Naive thymus-derived CD4-positive, alpha-beta T cell (primary cell): ENCODE measurements around the gene AATF. TPM values are rescaled to one million over a fixed set of nuclear protein-coding genes. Genes with fewer than 3 reads are reported as not detected.

Experiments
- ATAC-seq: fragments of 150-1000 bp; cut with Tn5 transposase; 2 replicates; pipeline ENCODE4 v1.10.0; 2021; ENCODE audit warnings: mild to moderate bottlenecking, moderate library complexity
- CTCF ChIA-PET: fragments of 350-600 bp; sonication (Branson Sonifier 250); formaldehyde crosslinking; loops from one replicate; lab custom pipeline; 2021; ENCODE audit warnings: antibody characterized with exemption; lab: Charles Lee
- POLR2A ChIA-PET: fragments of 350-600 bp; sonication (Branson Sonifier 250); formaldehyde crosslinking; loops from one replicate; lab custom pipeline; 2021; ENCODE audit warnings: antibody characterized with exemption, inconsistent platforms; lab: Charles Lee
- DNase-seq, 9 donors: peaks; one replicate each; pipeline versions ENCODE4 v3.0.0 to v3.0.0-alpha.2; 2020 to 2022; ENCODE audit warnings: mixed read lengths in 1 of 9
- H3K27ac ChIP-seq: one replicate; pipeline ENCODE4 v1.7.0; 2013; ENCODE audit warnings: mild to moderate bottlenecking, low read depth, low read length, moderate library complexity
- H3K27me3 ChIP-seq, 2 donors: one replicate each; pipeline ENCODE4 v1.7.0; 2013; ENCODE audit warnings: low read length in 2 of 2, mild to moderate bottlenecking in 2 of 2, moderate library complexity in 2 of 2; ENCODE audit not compliant: control insufficient read depth in 2 of 2, insufficient read depth in 2 of 2
- H3K36me3 ChIP-seq, 3 experiments: 1 replicate in 2 of 3; 2 replicates in 1 of 3; pipeline ENCODE4 v1.7.0; 2013; ENCODE audit warnings: low read length in 3 of 3, mild to moderate bottlenecking in 3 of 3, moderate library complexity in 1 of 3; ENCODE audit not compliant: insufficient read depth in 3 of 3, control insufficient read depth in 2 of 3
- H3K4me1 ChIP-seq, 2 donors: one replicate each; pipeline ENCODE4 v1.7.0; 2013; ENCODE audit warnings: low read length in 2 of 2, mild to moderate bottlenecking in 2 of 2, moderate library complexity in 1 of 2; ENCODE audit not compliant: control insufficient read depth in 2 of 2, insufficient read depth in 2 of 2
- H3K4me3 ChIP-seq: 2 replicates; pipeline ENCODE4 v1.7.0; 2013; ENCODE audit warnings: mild to moderate bottlenecking, low read length
- H3K9me3 ChIP-seq, 3 experiments: 1 replicate in 2 of 3; 2 replicates in 1 of 3; pipeline ENCODE4 v1.7.0; 2013; ENCODE audit warnings: low read length in 3 of 3; ENCODE audit not compliant: control insufficient read depth in 2 of 3
- H3K27ac Mint-ChIP-seq, 9 donors: one replicate each; pipeline ENCODE4 v1.8.0; 2020 to 2022; ENCODE audit warnings: mixed read lengths in 9 of 9, mild to moderate bottlenecking in 8 of 9, moderate library complexity in 5 of 9, inconsistent platforms in 2 of 9
- H3K27me3 Mint-ChIP-seq, 5 donors: one replicate each; pipeline ENCODE4 v1.8.0; 2021 to 2022; ENCODE audit warnings: mixed read lengths in 5 of 5, mild to moderate bottlenecking in 1 of 5
- H3K36me3 Mint-ChIP-seq, 5 donors: one replicate each; pipeline ENCODE4 v1.8.0; 2020 to 2022; ENCODE audit warnings: mixed read lengths in 5 of 5, mild to moderate bottlenecking in 3 of 5, inconsistent platforms in 1 of 5
- H3K4me1 Mint-ChIP-seq, 7 donors: one replicate each; pipeline ENCODE4 v1.8.0; 2020 to 2022; ENCODE audit warnings: mixed read lengths in 7 of 7, mild to moderate bottlenecking in 3 of 7, inconsistent platforms in 1 of 7
- H3K4me3 Mint-ChIP-seq, 10 donors: one replicate each; pipeline ENCODE4 v1.8.0; 2020 to 2022; ENCODE audit warnings: mild to moderate bottlenecking in 10 of 10, mixed read lengths in 10 of 10, moderate library complexity in 6 of 10, inconsistent platforms in 2 of 10
- H3K9me3 Mint-ChIP-seq, 11 donors: one replicate each; pipeline ENCODE4 v1.8.0; 2020 to 2022; ENCODE audit warnings: mixed read lengths in 11 of 11, mild to moderate bottlenecking in 4 of 11, inconsistent platforms in 1 of 11, moderate library complexity in 1 of 11
- intact Hi-C, 2 donors: fragments of 100-400 bp; cut with micrococcal nuclease; formaldehyde crosslinking; loops; one replicate each; pipeline ENCODE4 v1.15.1; 2023
- polyA plus RNA-seq, 2 donors: library from polyadenylated mRNA; unstranded; fragments of 300-500 nt; fragmentation: Illumina TruSeq; gene quantifications; one replicate each; pipeline ENCODE4 v1.2.3, GENCODE V29; 2021
- total RNA-seq, 6 experiments: library from RNA in 5 of 6; stranded (reverse) in 5 of 6; gene quantifications; 1 replicate in 5 of 6; 2 replicates in 1 of 6; pipeline ENCODE4 v1.2.3 and lab custom pipeline; 2021 to 2026

AATF gene
- total and polyA plus RNA-seq, 7 experiments from 2014 or later = 39.7 to 97.1 (median 60.8) TPM

- Histone ChIP-seq H3K4me1 (no peaks in the 10 kb centered on the region), H3K27ac (no peak overlapping the region), H3K27me3 (no peaks in the 10 kb centered on the region), H3K36me3 (peaks cover 0 to 30% (median 3%) of the 10 kb centered on the region in 3 experiments), H3K4me3 (no peak overlapping the region), H3K9me3 (no peaks in the 10 kb centered on the region)
- Mint-ChIP-seq H3K36me3 (peaks cover 2 to 10% (median 4%) of the 10 kb centered on the region in 5 donors), H3K27me3 (no peaks in the 10 kb centered on the region), H3K27ac (peak overlapping the region in 4 of 9 donors; percentile 37 to 56 (median 40)), H3K9me3 (no peaks in the 10 kb centered on the region), H3K4me1 (peaks cover 11 to 15% (median 12%) of the 10 kb centered on the region in 7 donors), H3K4me3 (no peak overlapping the region)
- POLR2A ChIA-PET = interaction anchor here (1.2 kb wide), 1 partner anchor 11 kb away, joined by 3 read pairs; no protein-coding TSS in a partner anchor
- no peak for DNase-seq
- CTCF ChIA-PET = interaction anchor here (0.7 to 5.0 kb wide), 3 partner anchors 416 to 443 kb away, joined by 3 to 42 read pairs (median 4); no protein-coding TSS in a partner anchor
- ATAC-seq = no peak
- intact Hi-C loops = loop anchor here in 1 of 2 donors (5.0 kb wide), 1 partner anchor 192 kb away; no protein-coding TSS in a partner anchor
These were observed 96.7 kb downstream of the AATF start for GRCh38 chr17:37045351-37045922.

- no peaks in the 10 kb centered on the region for H3K27me3 Mint-ChIP-seq
- CTCF ChIA-PET = interaction anchor here (0.6 to 5.0 kb wide), 16 partner anchors 9 to 446 kb away, joined by 3 to 42 read pairs (median 4); partner anchors contain the start of gene MRM1
- H3K4me3 Mint-ChIP-seq = no peak overlapping the region
- Histone ChIP-seq H3K27me3 (no peaks in the 10 kb centered on the region), H3K36me3 (peaks cover 2 to 41% (median 3%) of the 10 kb centered on the region in 3 experiments), H3K4me1 (no peaks in the 10 kb centered on the region), H3K4me3 (no peak overlapping the region), H3K9me3 (no peaks in the 10 kb centered on the region), H3K27ac (no peak overlapping the region)
- POLR2A ChIA-PET = interaction anchor here (0.7 to 1.3 kb wide), 2 partner anchors 71 to 447 kb away, joined by 3 read pairs; no protein-coding TSS in a partner anchor
- peak overlapping the region in 3 of 9 donors; percentile 28 to 75 (median 32) for H3K27ac Mint-ChIP-seq
- peak; percentile 91 for ATAC-seq
- H3K36me3 Mint-ChIP-seq = peaks cover 3 to 26% (median 4%) of the 10 kb centered on the region in 5 donors
- H3K4me1 Mint-ChIP-seq = peaks cover 11 to 15% (median 12%) of the 10 kb centered on the region in 7 donors
- intact Hi-C loops = loop anchor here (1.0 to 5.0 kb wide), 5 partner anchors 99 to 444 kb away; partner anchors contain the start of gene AATF (in 1 of the 2)
- H3K9me3 Mint-ChIP-seq = no peaks in the 10 kb centered on the region
- DNase-seq = peak; percentile 42 to 74 (median 69)
These were observed 98.9 kb downstream of the AATF start for GRCh38 chr17:37047631-37048104.

GRCh38 chr17:37048811-37049210, 100.1 kb downstream of the AATF start:
- Histone ChIP-seq H3K4me1 (no peaks in the 10 kb centered on the region), H3K27ac (no peak overlapping the region), H3K4me3 (no peak overlapping the region), H3K27me3 (no peaks in the 10 kb centered on the region), H3K9me3 (no peaks in the 10 kb centered on the region), H3K36me3 (peaks cover 0 to 39% (median 5%) of the 10 kb centered on the region in 3 experiments)
- H3K9me3 Mint-ChIP-seq = no peaks in the 10 kb centered on the region
- H3K36me3 Mint-ChIP-seq = peaks cover 0 to 25% (median 0%) of the 10 kb centered on the region in 5 donors
- no peak overlapping the region for H3K4me3 Mint-ChIP-seq
- H3K4me1 Mint-ChIP-seq = peaks cover 6 to 9% (median 7%) of the 10 kb centered on the region in 7 donors
- ChIA-PET CTCF (interaction anchor here (0.6 to 5.0 kb wide), 10 partner anchors 10 to 768 kb away, joined by 3 to 42 read pairs (median 3); partner anchors contain the start of gene MRM1), POLR2A (interaction anchor here (0.6 to 1.3 kb wide), 2 partner anchors 295 to 448 kb away, joined by 3 read pairs; no protein-coding TSS in a partner anchor)
- peak overlapping the region in 1 of 9 donors; percentile 16 for H3K27ac Mint-ChIP-seq
- DNase-seq = no peak
- no peak for ATAC-seq
- intact Hi-C loops = loop anchor here in 1 of 2 donors (5.0 kb wide), 1 partner anchor 188 kb away; no protein-coding TSS in a partner anchor
- H3K27me3 Mint-ChIP-seq = no peaks in the 10 kb centered on the region

GRCh38 chr17:37050920-37051319, 102.2 kb downstream of the AATF start:
- intact Hi-C loops = no loop called here
- Mint-ChIP-seq H3K9me3 (no peaks in the 10 kb centered on the region), H3K36me3 (peaks cover 0 to 43% (median 6%) of the 10 kb centered on the region in 5 donors), H3K27me3 (no peaks in the 10 kb centered on the region), H3K27ac (peak overlapping the region in 1 of 9 donors; percentile 26), H3K4me1 (peaks cover 6 to 9% (median 7%) of the 10 kb centered on the region in 7 donors), H3K4me3 (no peak overlapping the region)
- ChIA-PET CTCF (no interaction called here), POLR2A (interaction anchor here (0.6 kb wide), 1 partner anchor 1305 kb away, joined by 3 read pairs; no protein-coding TSS in a partner anchor)
- no peak overlapping the region for H3K27ac ChIP-seq
- no peaks in the 10 kb centered on the region for H3K4me1 ChIP-seq
- H3K27me3 ChIP-seq = no peaks in the 10 kb centered on the region
- no peak overlapping the region for H3K4me3 ChIP-seq
- ATAC-seq (no peak), DNase-seq (no peak)
- H3K9me3 ChIP-seq = no peaks in the 10 kb centered on the region
- H3K36me3 ChIP-seq = peaks cover 0 to 37% (median 5%) of the 10 kb centered on the region in 3 experiments

- H3K4me1 Mint-ChIP-seq = peaks cover 6 to 9% (median 7%) of the 10 kb centered on the region in 7 donors
These were observed 102.6 kb downstream of the AATF start for GRCh38 chr17:37051381-37051780.

GRCh38 chr17:37051833-37052232, 103.1 kb downstream of the AATF start:
- intact Hi-C loops = no loop called here
- Mint-ChIP-seq H3K4me1 (peaks cover 6 to 9% (median 7%) of the 10 kb centered on the region in 7 donors), H3K9me3 (no peaks in the 10 kb centered on the region), H3K27ac (no peak overlapping the region), H3K36me3 (peaks cover 0 to 52% (median 16%) of the 10 kb centered on the region in 5 donors), H3K27me3 (no peaks in the 10 kb centered on the region), H3K4me3 (no peak overlapping the region)
- DNase-seq = no peak
- H3K4me3 ChIP-seq = no peak overlapping the region
- ATAC-seq = no peak
- no peaks in the 10 kb centered on the region for H3K4me1 ChIP-seq
- H3K27ac ChIP-seq = no peak overlapping the region
- peaks cover 4 to 44% (median 5%) of the 10 kb centered on the region in 3 experiments for H3K36me3 ChIP-seq
- POLR2A ChIA-PET = no interaction called here
- H3K27me3 ChIP-seq = no peaks in the 10 kb centered on the region
- CTCF ChIA-PET = no interaction called here
- H3K9me3 ChIP-seq = no peaks in the 10 kb centered on the region

More at GRCh38 chr17:37051381-37051780, 102.6 kb downstream of the AATF start:
- Histone ChIP-seq H3K27me3 (no peaks in the 10 kb centered on the region), H3K4me3 (no peak overlapping the region), H3K9me3 (no peaks in the 10 kb centered on the region), H3K4me1 (no peaks in the 10 kb centered on the region), H3K27ac (no peak overlapping the region), H3K36me3 (peaks cover 0 to 39% (median 5%) of the 10 kb centered on the region in 3 experiments)
- ChIA-PET POLR2A (no interaction called here), CTCF (no interaction called here)
- Mint-ChIP-seq H3K36me3 (peaks cover 0 to 48% (median 11%) of the 10 kb centered on the region in 5 donors), H3K4me3 (no peak overlapping the region), H3K27ac (peak overlapping the region in 1 of 9 donors; percentile 55), H3K9me3 (no peaks in the 10 kb centered on the region), H3K27me3 (no peaks in the 10 kb centered on the region)
- DNase-seq (no peak), ATAC-seq (no peak)
- intact Hi-C loops = no loop called here
